Stimulated activated CD4-positive, alpha-beta T cell treated with anti-CD3 and anti-CD28 coated beads, Interleukin-15, amount 100 ng/mL, for 24 hours (primary cell): ENCODE data around the gene RNASE8.
A peak's percentile ranks its signal among the peaks of the same experiment; 100 is the strongest.

Source experiments
- DNase-seq: peaks from one replicate; pipeline ENCODE4 v3.0.0-alpha.2; 2020

The RNASE8 gene

GRCh38 chr14:21074398-21075272 lies 17.0 kb downstream of the RNASE8 start:
- DNase-seq = no peak

GRCh38 chr14:21075719-21076437 lies 18.3 kb downstream of the RNASE8 start:
- DNase-seq = no peak

GRCh38 chr14:21077672-21078071 lies 20.1 kb downstream of the RNASE8 start:
- DNase-seq = no peak

GRCh38 chr14:21078287-21078686 lies 20.7 kb downstream of the RNASE8 start:
- no peak for DNase-seq

- DNase-seq = no peak
Measured at GRCh38 chr14:21078726-21079125, 21.1 kb downstream of the RNASE8 start.

GRCh38 chr14:21081521-21082142 lies 24.0 kb downstream of the RNASE8 start:
- no peak for DNase-seq

GRCh38 chr14:21083565-21084325 lies 26.1 kb downstream of the RNASE8 start:
- DNase-seq = no peak

- DNase-seq = no peak
Measured at GRCh38 chr14:21084396-21084795, 26.8 kb downstream of the RNASE8 start.

GRCh38 chr14:21084998-21085853 lies 27.6 kb downstream of the RNASE8 start:
- no peak for DNase-seq

- no peak for DNase-seq
Measured at GRCh38 chr14:21086908-21087293, 29.3 kb downstream of the RNASE8 start.

- DNase-seq = peak; percentile 37
Measured at GRCh38 chr14:21087294-21088091, 29.9 kb downstream of the RNASE8 start.

- DNase-seq = no peak
Measured at GRCh38 chr14:21088687-21089086, 31.1 kb downstream of the RNASE8 start.

- DNase-seq = no peak
Measured at GRCh38 chr14:21089271-21089670, 31.6 kb downstream of the RNASE8 start.

- no peak for DNase-seq
Measured at GRCh38 chr14:21089877-21090193, 32.2 kb downstream of the RNASE8 start.

- DNase-seq = peak; percentile 55
Measured at GRCh38 chr14:21090194-21090939, 32.7 kb downstream of the RNASE8 start.

- DNase-seq = no peak
Measured at GRCh38 chr14:21090940-21091663, 33.5 kb downstream of the RNASE8 start.

GRCh38 chr14:21091821-21092272 lies 34.2 kb downstream of the RNASE8 start:
- no peak for DNase-seq

GRCh38 chr14:21092273-21093011 lies 34.8 kb downstream of the RNASE8 start:
- peak; percentile 93 for DNase-seq

GRCh38 chr14:21093018-21093417 lies 35.4 kb downstream of the RNASE8 start:
- no peak for DNase-seq
